DOHH2 (cell line): ENCODE data around the gene HSDL1.

Experiments used
- H3F3A ChIP-seq: fragments of 200-600 bp; sonication (generic), shearing (Covaris generic); 2 replicates; pipeline ENCODE4 v1.6.0; 2016; ENCODE audit warnings: antibody characterized with exemption, mild to moderate bottlenecking; ENCODE audit not compliant: control insufficient read depth, insufficient read depth
- H3K27ac ChIP-seq: fragments of 200-600 bp; sonication (generic); 2 replicates; pipeline ENCODE4 v1.5.1; 2014; ENCODE audit warnings: low read depth, mild to moderate bottlenecking, low read length, moderate library complexity
- H3K27me3 ChIP-seq: fragments of 200-600 bp; sonication (generic); 2 replicates; pipeline ENCODE4 v1.6.1; 2014; ENCODE audit warnings: mild to moderate bottlenecking, low read length, mixed read lengths; ENCODE audit not compliant: control insufficient read depth
- H3K36me3 ChIP-seq: fragments of 200-600 bp; sonication (generic); 2 replicates; pipeline ENCODE4 v1.6.1; 2014; ENCODE audit warnings: mild to moderate bottlenecking, low read length, moderate library complexity, mixed read lengths; ENCODE audit not compliant: control insufficient read depth
- H3K4me1 ChIP-seq: fragments of 200-600 bp; sonication (generic); 2 replicates; pipeline ENCODE4 v1.6.1; 2014; ENCODE audit warnings: mild to moderate bottlenecking, low read length, mixed read lengths; ENCODE audit not compliant: control insufficient read depth
- H3K4me2 ChIP-seq: fragments of 200-600 bp; sonication (generic); 2 replicates; pipeline ENCODE4 v1.6.0; 2014; ENCODE audit warnings: mild to moderate bottlenecking, low read length, moderate library complexity
- H3K4me3 ChIP-seq: fragments of 200-600 bp; sonication (generic); 2 replicates; pipeline ENCODE4 v1.5.1; 2014; ENCODE audit warnings: mild to moderate bottlenecking, low read length, mixed read lengths
- H3K79me2 ChIP-seq: fragments of 200-600 bp; sonication (generic); 2 replicates; pipeline ENCODE4 v1.6.1; 2014; ENCODE audit warnings: mild to moderate bottlenecking, low read length, mixed read lengths; ENCODE audit not compliant: control insufficient read depth
- H3K9me2 ChIP-seq: fragments of 200-600 bp; sonication (generic); replicated peaks from 2 replicates; pipeline ENCODE4 v1.6.1; 2014; ENCODE audit warnings: mild to moderate bottlenecking, low read length, mixed read lengths; ENCODE audit not compliant: control insufficient read depth
- H3K9me3 ChIP-seq: fragments of 200-600 bp; sonication (generic); 2 replicates; pipeline ENCODE4 v1.6.1; 2014; ENCODE audit warnings: antibody characterized with exemption, low read length, mixed read lengths; ENCODE audit not compliant: control insufficient read depth, insufficient read depth
- H4K20me1 ChIP-seq: fragments of 200-600 bp; sonication (generic); 2 replicates; pipeline ENCODE4 v1.6.0; 2014; ENCODE audit warnings: low read depth, mild to moderate bottlenecking, antibody characterized with exemption, low read length, moderate library complexity; ENCODE audit not compliant: control insufficient read depth, insufficient read depth
- CTCF ChIP-seq: fragments of 200-600 bp; sonication (generic); IDR thresholded peaks from one replicate; pipeline ENCODE4 v1.5.1; 2014; ENCODE audit warnings: antibody characterized with exemption, mild to moderate bottlenecking, low read depth, low read length; ENCODE audit not compliant: poor library complexity, severe bottlenecking
- EZH2phosphoT487 ChIP-seq: fragments of 200-600 bp; sonication (generic); IDR thresholded peaks from 2 replicates; pipeline ENCODE4 v1.6.1; 2017; ENCODE audit warnings: borderline replicate concordance, mild to moderate bottlenecking, antibody characterized with exemption, low read length, moderate library complexity, mixed read lengths

Gene HSDL1

GRCh38 chr16:84177741-84178073 lies 32.7 kb upstream of the HSDL1 start:
- H3K4me2 ChIP-seq, result no peak overlapping the region
- H3K4me1 ChIP-seq, result no peaks in the 10 kb centered on the region
- H3K27me3 ChIP-seq, result no peaks in the 10 kb centered on the region
- no peak for TF ChIP-seq EZH2phosphoT487
- TF ChIP-seq CTCF, result no peak
- H3K79me2 ChIP-seq, result peaks cover 2% of the 10 kb centered on the region
- H3K9me2 ChIP-seq, result no peaks in the 10 kb centered on the region
- no peaks in the 10 kb centered on the region for H3K9me3 ChIP-seq
- no peaks in the 10 kb centered on the region for H4K20me1 ChIP-seq
- no peak overlapping the region for H3K27ac ChIP-seq
- H3F3A ChIP-seq, result no peaks in the 10 kb centered on the region
- peaks cover 41% of the 10 kb centered on the region for H3K36me3 ChIP-seq
- no peak overlapping the region for H3K4me3 ChIP-seq

GRCh38 chr16:84176192-84177053 lies 31.4 kb upstream of the HSDL1 start:
- H3K4me2 ChIP-seq, result no peak overlapping the region
- H3F3A ChIP-seq, result no peaks in the 10 kb centered on the region
- no peak overlapping the region for H3K27ac ChIP-seq

GRCh38 chr16:84175350-84176081 lies 30.5 kb upstream of the HSDL1 start:
- TF ChIP-seq CTCF (peak; percentile 59), EZH2phosphoT487 (no peak)
- Histone ChIP-seq H3K4me3 (no peak overlapping the region), H3K79me2 (no peaks in the 10 kb centered on the region), H3K9me3 (no peaks in the 10 kb centered on the region), H3K4me2 (no peak overlapping the region), H3K27ac (no peak overlapping the region), H3K9me2 (no peaks in the 10 kb centered on the region), H3K4me1 (no peaks in the 10 kb centered on the region), H4K20me1 (no peaks in the 10 kb centered on the region), H3F3A (no peaks in the 10 kb centered on the region), H3K27me3 (no peaks in the 10 kb centered on the region), H3K36me3 (peaks cover 23% of the 10 kb centered on the region)

More at GRCh38 chr16:84176192-84177053, 31.4 kb upstream of the HSDL1 start:
- TF ChIP-seq EZH2phosphoT487 (no peak), CTCF (no peak)
- Histone ChIP-seq H4K20me1 (no peaks in the 10 kb centered on the region), H3K4me3 (no peak overlapping the region), H3K9me3 (no peaks in the 10 kb centered on the region), H3K9me2 (no peaks in the 10 kb centered on the region), H3K79me2 (no peaks in the 10 kb centered on the region), H3K36me3 (peaks cover 30% of the 10 kb centered on the region), H3K27me3 (no peaks in the 10 kb centered on the region), H3K4me1 (no peaks in the 10 kb centered on the region)
